HG02678 (cell line): Measurements from ENCODE around the gene CYTH1.

Experiments used
- ATAC-seq: cut with Tn5 transposase; IDR thresholded peaks from one replicate; pipeline ENCODE4 v1.9.1; 2021; ENCODE audit warnings: mild to moderate bottlenecking, moderate library complexity; ENCODE audit not compliant: unreplicated experiment

The CYTH1 gene

GRCh38 chr17:78658281-78658785, 123.7 kb downstream of the CYTH1 start:
- ATAC-seq, result no peak

GRCh38 chr17:78655251-78655940, 126.7 kb downstream of the CYTH1 start:
- no peak for ATAC-seq

- no peak for ATAC-seq
These were observed 127.7 kb downstream of the CYTH1 start for GRCh38 chr17:78654325-78654724.

GRCh38 chr17:78653382-78653781, 128.7 kb downstream of the CYTH1 start:
- ATAC-seq, result no peak

GRCh38 chr17:78652913-78653312, 129.2 kb downstream of the CYTH1 start:
- no peak for ATAC-seq

GRCh38 chr17:78652024-78652423, 130.0 kb downstream of the CYTH1 start:
- ATAC-seq, result no peak

- no peak for ATAC-seq
These were observed 130.5 kb downstream of the CYTH1 start for GRCh38 chr17:78651554-78651953.

GRCh38 chr17:78650093-78650715, 131.9 kb downstream of the CYTH1 start:
- no peak for ATAC-seq

GRCh38 chr17:78648293-78648692, 133.8 kb downstream of the CYTH1 start:
- no peak for ATAC-seq

GRCh38 chr17:78647032-78647431, 135.0 kb downstream of the CYTH1 start:
- ATAC-seq, result no peak

GRCh38 chr17:78645421-78646295, 136.4 kb downstream of the CYTH1 start:
- no peak for ATAC-seq

GRCh38 chr17:78644931-78645351, 137.1 kb downstream of the CYTH1 start:
- ATAC-seq, result no peak

- ATAC-seq, result no peak
These were observed 137.8 kb downstream of the CYTH1 start for GRCh38 chr17:78644224-78644623.

- ATAC-seq, result no peak
These were observed 138.7 kb downstream of the CYTH1 start for GRCh38 chr17:78643326-78643725.

- no peak for ATAC-seq
These were observed 139.4 kb downstream of the CYTH1 start for GRCh38 chr17:78642707-78643106.

- no peak for ATAC-seq
These were observed 140.4 kb downstream of the CYTH1 start for GRCh38 chr17:78641666-78642065.

GRCh38 chr17:78641243-78641642, 140.8 kb downstream of the CYTH1 start:
- no peak for ATAC-seq

GRCh38 chr17:78640700-78641099, 141.4 kb downstream of the CYTH1 start:
- ATAC-seq, result no peak

GRCh38 chr17:78637643-78638420, 144.2 kb downstream of the CYTH1 start:
- ATAC-seq, result no peak

GRCh38 chr17:78637146-78637545, 144.9 kb downstream of the CYTH1 start:
- ATAC-seq, result no peak

GRCh38 chr17:78634154-78634553, 147.9 kb downstream of the CYTH1 start:
- ATAC-seq, result no peak
